Heart left ventricle (tissue), 16 donors: Measurements from ENCODE around the gene NID2. TPM values are rescaled to one million over a fixed set of nuclear protein-coding genes. Genes with fewer than 3 reads are reported as not detected.
A peak's percentile ranks its signal among the peaks of the same experiment; 100 is the strongest.

Experiments
- ATAC-seq, 4 donors: fragments of 200-7000 bp; cut with Tn5 transposase; one replicate each; pipeline ENCODE4 v1.9.1; 2020 to 2022; ENCODE audit warnings: moderate library complexity in 4 of 4, mild to moderate bottlenecking in 3 of 4, moderate number of reproducible peaks in 1 of 4
- DNase-seq, 5 donors: peaks; one replicate each; pipeline ENCODE4 v3.0.0-alpha.2; 2020
- H3K27ac ChIP-seq, 12 donors: fragments of 200-600 bp; sonication (generic) in 4 of 12; one replicate each; pipeline versions ENCODE4 v1.5.0 to v1.8.0; 2016 to 2022; ENCODE audit warnings: mild to moderate bottlenecking in 2 of 12
- H3K27me3 ChIP-seq, 9 donors: fragments of 200-600 bp; sonication (generic) in 2 of 9; one replicate each; pipeline versions ENCODE4 v1.5.1 to v1.8.0; 2016 to 2022; ENCODE audit warnings: mild to moderate bottlenecking in 3 of 9
- H3K36me3 ChIP-seq, 9 donors: fragments of 200-600 bp; sonication (generic) in 2 of 9; one replicate each; pipeline versions ENCODE4 v1.5.0 to v1.8.0; 2018 to 2022; ENCODE audit warnings: mild to moderate bottlenecking in 2 of 9
- H3K4me1 ChIP-seq, 12 donors: fragments of 200-600 bp; sonication (generic) in 4 of 12; one replicate each; pipeline versions ENCODE4 v1.5.0 to v1.8.0; 2016 to 2022; ENCODE audit warnings: mild to moderate bottlenecking in 3 of 12
- H3K4me3 ChIP-seq, 12 donors: fragments of 200-600 bp; sonication (generic) in 4 of 12; one replicate each; pipeline versions ENCODE4 v1.5.0 to v1.8.0; 2017 to 2022; ENCODE audit warnings: mild to moderate bottlenecking in 9 of 12, moderate library complexity in 4 of 12
- H3K9me3 ChIP-seq, 12 donors: fragments of 200-600 bp; sonication (generic) in 4 of 12; one replicate each; pipeline versions ENCODE4 v1.5.0 to v1.8.0; 2016 to 2022; ENCODE audit warnings: mild to moderate bottlenecking in 1 of 12
- POLR2A ChIP-seq, 2 donors: fragments of 450-650 bp; IDR thresholded peaks; one replicate each; pipeline ENCODE4 v1.6.1; 2017; ENCODE audit warnings: antibody characterized with exemption in 2 of 2, mild to moderate bottlenecking in 2 of 2, moderate library complexity in 2 of 2
- WGBS, 4 donors: extraction: QIAGEN DNeasy Blood & Tissue Kit in 2 of 4; methylation state at CpG; one replicate each; pipeline versions ENCODE4 v1.1.5 to v1.1.7; 2013 to 2018; 5-methylcytosine and 5-hydroxymethylcytosine counted together
- intact Hi-C, 10 donors: fragments of 100-400 bp; cut with DNase I; formaldehyde crosslinking; loops; one replicate each; pipeline versions ENCODE4 v1.11.1 to v1.14.2; 2022
- polyA plus RNA-seq, 2 donors: library from polyadenylated mRNA; stranded (reverse); fragments of 200-250 nt; gene quantifications; one replicate each; pipeline ENCODE4 v1.2.3, GENCODE V29; 2013
- total RNA-seq, 9 donors: library from RNA; depleted of rRNA in 2 of 9; stranded (reverse); fragments of >200 nt in 2 of 9; fragmentation: NEBNext Ultra II Directional in 3 of 9; extraction: Animal tissue kit (Norgen Biotek cat#: 25700) in 3 of 9; gene quantifications; one replicate each; pipeline versions ENCODE4 v1.1.0 to v1.2.4, GENCODE V29; 2016 to 2023
- TF ChIP-seq, protein P1 (sequence below), 12 donors: fragments of 200-600 bp; sonication (generic) in 4 of 12; IDR thresholded peaks; one replicate each; pipeline versions ENCODE4 v1.5.0 to v1.8.0; 2018 to 2022; ENCODE audit warnings: antibody characterized with exemption in 12 of 12, mild to moderate bottlenecking in 5 of 12
- donor health status: ischemic (EF 13 %, LVEDD 7.1; RV severe dilation, severe dysfunction).
- donor health status: healthy with polysubstance abuse.
- donor health status: DM: no; HTN: yes; CAD: no.
- donor health status: DM: no; HTN: no; CAD: no.
- donor health status: ischemic (EF 25% LVEDD 6.9; RV normal size, moderate dysfunction).
- donor health status: ischemic (EF 25% LVEDD 5.7; RV mildly dilated, moderate dysfunction).
- donor health status: healthy.
- donor health status: DM: yes; HTN: yes; CAD: no.
- donor health status: ischemic (EF 35%, LVEDD 5.7; RV mildly dilated, moderate dysfunction).
- donor health status: nonischemic (EF 11% LVEDD 7.7; RV severe dilation, severe dysfunction).
- donor health status: DM: yes; HTN: yes; CAD: no.
- donor health status: PGD.
- donor health status: ischemic (EF 29% LVEDD 5.4; RV normal size, mild dysfunction).
- donor health status: nonischemic (EF 23%, LVEDD 6.1; RV moderate dilation, normal function).

The NID2 gene
- total and polyA plus RNA-seq, 11 donors: 17.3 to 77.4 (median 40.6) TPM

DNA sequence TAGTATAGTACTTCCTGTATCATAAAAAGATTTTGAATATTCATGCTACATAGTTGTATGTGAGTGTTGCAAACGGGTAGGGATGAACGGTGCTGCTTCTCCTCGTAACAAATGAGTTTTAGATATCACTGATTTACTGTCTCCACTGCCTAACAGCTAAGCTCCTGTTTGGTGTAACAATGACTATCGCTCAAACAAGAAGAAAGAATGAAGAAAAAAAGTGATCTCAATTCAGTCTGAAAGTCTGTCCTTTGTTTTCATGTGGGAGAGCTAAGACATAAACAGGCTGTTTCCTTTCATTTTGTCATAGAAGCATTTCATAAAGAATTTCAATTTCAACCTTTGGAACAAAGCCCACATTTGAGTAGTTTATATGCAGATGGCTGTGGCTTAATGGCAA is 105.6 kb downstream of the NID2 start:
- Histone ChIP-seq H3K9me3 (peaks cover 0 to 26% (median 13%) of the 10 kb centered on the region in 12 donors), H3K27me3 (peaks cover 0 to 3% (median 0%) of the 10 kb centered on the region in 9 donors), H3K36me3 (peaks cover 0 to 10% (median 0%) of the 10 kb centered on the region in 9 donors), H3K4me1 (peaks cover 0 to 24% (median 4%) of the 10 kb centered on the region in 12 donors), H3K4me3 (peak overlapping the region in 8 of 12 donors; percentile 6 to 35 (median 11)), H3K27ac (peak overlapping the region in 4 of 12 donors; percentile 1 to 34 (median 19))
- 29 to 37% (median 31%) methylated on average over 4 of the region's 4 CpGs for WGBS, 4 donors
- intact Hi-C loops: loop anchor here in 1 of 10 donors (10.0 kb wide), 1 partner anchor 118 kb away; no protein-coding TSS in a partner anchor
- no peak for TF ChIP-seq POLR2A (IDR thresholded peaks at IDR 0.05)
- TF ChIP-seq, protein P1, sequence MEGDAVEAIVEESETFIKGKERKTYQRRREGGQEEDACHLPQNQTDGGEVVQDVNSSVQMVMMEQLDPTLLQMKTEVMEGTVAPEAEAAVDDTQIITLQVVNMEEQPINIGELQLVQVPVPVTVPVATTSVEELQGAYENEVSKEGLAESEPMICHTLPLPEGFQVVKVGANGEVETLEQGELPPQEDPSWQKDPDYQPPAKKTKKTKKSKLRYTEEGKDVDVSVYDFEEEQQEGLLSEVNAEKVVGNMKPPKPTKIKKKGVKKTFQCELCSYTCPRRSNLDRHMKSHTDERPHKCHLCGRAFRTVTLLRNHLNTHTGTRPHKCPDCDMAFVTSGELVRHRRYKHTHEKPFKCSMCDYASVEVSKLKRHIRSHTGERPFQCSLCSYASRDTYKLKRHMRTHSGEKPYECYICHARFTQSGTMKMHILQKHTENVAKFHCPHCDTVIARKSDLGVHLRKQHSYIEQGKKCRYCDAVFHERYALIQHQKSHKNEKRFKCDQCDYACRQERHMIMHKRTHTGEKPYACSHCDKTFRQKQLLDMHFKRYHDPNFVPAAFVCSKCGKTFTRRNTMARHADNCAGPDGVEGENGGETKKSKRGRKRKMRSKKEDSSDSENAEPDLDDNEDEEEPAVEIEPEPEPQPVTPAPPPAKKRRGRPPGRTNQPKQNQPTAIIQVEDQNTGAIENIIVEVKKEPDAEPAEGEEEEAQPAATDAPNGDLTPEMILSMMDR (IDR thresholded peaks at IDR 0.05): no peak
- ATAC-seq (no peak), DNase-seq (no peak)

DNA sequence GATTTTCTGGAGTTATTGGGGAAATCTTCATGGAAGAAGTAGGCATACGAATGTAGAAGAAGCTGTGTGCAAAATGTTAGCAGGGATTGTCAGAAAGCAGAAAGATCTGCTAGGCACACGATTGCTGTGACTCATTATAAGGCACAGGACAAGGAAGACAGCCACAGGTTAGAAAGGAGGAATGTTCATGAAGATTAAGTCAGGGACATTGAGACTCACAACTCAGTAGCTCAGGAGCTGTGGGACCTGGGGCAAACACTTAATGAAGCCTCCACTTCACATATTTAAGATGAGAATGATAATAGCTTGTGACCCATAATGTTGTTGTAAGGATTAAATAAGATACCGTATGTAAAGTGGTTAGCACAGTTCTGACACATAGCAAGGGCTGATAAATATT is 106.1 kb downstream of the NID2 start:
- peaks cover 0 to 10% (median 0%) of the 10 kb centered on the region in 9 donors for H3K36me3 ChIP-seq
- 30 to 50% (median 32%) methylated on average over 2 to 3 of the region's 3 CpGs for WGBS, 4 donors
- no peak for TF ChIP-seq POLR2A (IDR thresholded peaks at IDR 0.05)
- TF ChIP-seq, protein P1 (IDR thresholded peaks at IDR 0.05): no peak
- H3K4me1 ChIP-seq: peaks cover 0 to 24% (median 4%) of the 10 kb centered on the region in 12 donors
- peak in 1 of 4 donors; percentile 31 for ATAC-seq
- H3K9me3 ChIP-seq: peaks cover 0 to 31% (median 14%) of the 10 kb centered on the region in 12 donors
- H3K4me3 ChIP-seq: peak overlapping the region in 1 of 12 donors; percentile 28
- intact Hi-C loops: loop anchor here in 1 of 10 donors (10.0 kb wide), 1 partner anchor 118 kb away; no protein-coding TSS in a partner anchor
- DNase-seq: no peak
- H3K27me3 ChIP-seq: peaks cover 0 to 3% (median 0%) of the 10 kb centered on the region in 9 donors
- peak overlapping the region in 4 of 12 donors; percentile 1 to 34 (median 19) for H3K27ac ChIP-seq

DNA sequence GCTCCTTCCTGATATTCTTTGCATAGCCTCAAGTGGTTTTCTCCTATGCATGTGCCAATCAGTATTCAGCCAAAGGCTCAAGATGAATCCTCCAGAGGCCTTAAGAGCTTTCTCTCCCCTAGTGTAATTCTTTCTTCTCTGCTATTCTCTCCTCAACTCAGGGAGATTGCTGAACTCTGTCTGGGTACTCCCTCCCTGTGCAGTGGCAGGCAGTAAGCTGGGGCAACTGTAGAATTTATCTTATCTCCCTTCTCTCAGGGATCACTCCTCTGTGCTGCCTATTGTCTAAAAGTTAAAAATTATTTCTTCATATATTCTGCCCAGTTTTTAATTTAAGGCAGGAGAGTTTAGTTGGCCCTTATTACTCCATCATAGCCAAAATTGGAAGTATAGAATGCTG is 108.0 kb downstream of the NID2 start:
- DNase-seq (no peak), ATAC-seq (no peak)
- TF ChIP-seq, protein P1 (IDR thresholded peaks at IDR 0.05): no peak
- TF ChIP-seq POLR2A (IDR thresholded peaks at IDR 0.05): no peak
- Histone ChIP-seq H3K36me3 (peaks cover 0 to 10% (median 0%) of the 10 kb centered on the region in 9 donors), H3K9me3 (peaks cover 0 to 38% (median 17%) of the 10 kb centered on the region in 12 donors), H3K4me1 (peaks cover 0 to 24% (median 4%) of the 10 kb centered on the region in 12 donors), H3K4me3 (no peak overlapping the region), H3K27ac (no peak overlapping the region), H3K27me3 (no peaks in the 10 kb centered on the region)
- intact Hi-C loops: loop anchor here in 1 of 10 donors (10.0 kb wide), 1 partner anchor 116 kb away; no protein-coding TSS in a partner anchor

DNA sequence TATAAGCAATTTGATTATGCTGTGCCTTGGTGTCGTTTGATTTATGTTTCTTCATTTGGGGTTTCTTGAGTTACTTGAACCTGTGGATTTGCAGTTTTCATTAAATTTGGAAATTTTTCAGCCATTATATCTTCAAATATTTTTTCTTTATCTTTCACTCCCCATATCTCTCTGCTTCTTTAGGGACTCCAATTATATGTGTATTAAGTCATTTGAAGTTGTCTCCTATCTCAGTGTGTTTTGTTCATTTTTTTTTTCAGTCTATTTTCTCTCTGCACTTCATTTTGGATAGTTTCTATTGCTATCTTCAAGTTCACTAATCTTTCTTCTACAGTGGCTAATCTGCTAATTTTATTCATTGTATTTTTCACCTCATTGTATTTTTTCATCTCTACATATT is 108.9 kb downstream of the NID2 start:
- WGBS, 4 donors: 93 to 99% (median 96%) methylated on average over 1 of the region's 1 CpG
- ATAC-seq (no peak), DNase-seq (no peak)
- H3K27me3 ChIP-seq: no peaks in the 10 kb centered on the region
- no peak overlapping the region for H3K27ac ChIP-seq
- intact Hi-C loops: loop anchor here in 2 of 10 donors (10.0 kb wide), 2 partner anchors 115 to 155 kb away; no protein-coding TSS in a partner anchor
- no peak for TF ChIP-seq POLR2A (IDR thresholded peaks at IDR 0.05)
- TF ChIP-seq, protein P1 (IDR thresholded peaks at IDR 0.05): no peak
- H3K4me3 ChIP-seq: no peak overlapping the region
- peaks cover 0 to 24% (median 4%) of the 10 kb centered on the region in 12 donors for H3K4me1 ChIP-seq
- H3K9me3 ChIP-seq: peaks cover 0 to 38% (median 17%) of the 10 kb centered on the region in 12 donors
- H3K36me3 ChIP-seq: peaks cover 0 to 10% (median 0%) of the 10 kb centered on the region in 9 donors
